ENCODE measurements around the gene NSMCE4A.

DNA sequence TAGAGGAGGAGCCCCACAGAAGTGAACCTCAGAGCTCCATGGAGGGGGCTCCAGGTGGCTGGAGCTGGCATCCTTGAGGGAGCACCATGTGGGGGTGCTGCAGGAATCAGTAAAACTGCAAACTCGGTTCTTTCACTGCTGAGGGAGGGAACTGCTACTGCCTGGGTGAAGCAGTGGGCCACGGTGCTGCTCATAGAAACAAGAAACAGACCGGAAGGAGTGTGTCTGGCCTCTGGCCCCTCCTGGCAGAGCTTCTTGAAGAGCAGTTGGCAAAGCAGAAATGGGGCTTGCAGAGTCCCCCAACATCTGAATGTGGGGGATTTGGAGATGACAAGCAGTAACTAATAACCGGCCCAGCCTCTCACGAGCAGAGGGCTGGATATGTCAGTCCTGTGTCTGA, 37.7 kb upstream of the NSMCE4A start:
- TF ChIP-seq, protein P1, sequence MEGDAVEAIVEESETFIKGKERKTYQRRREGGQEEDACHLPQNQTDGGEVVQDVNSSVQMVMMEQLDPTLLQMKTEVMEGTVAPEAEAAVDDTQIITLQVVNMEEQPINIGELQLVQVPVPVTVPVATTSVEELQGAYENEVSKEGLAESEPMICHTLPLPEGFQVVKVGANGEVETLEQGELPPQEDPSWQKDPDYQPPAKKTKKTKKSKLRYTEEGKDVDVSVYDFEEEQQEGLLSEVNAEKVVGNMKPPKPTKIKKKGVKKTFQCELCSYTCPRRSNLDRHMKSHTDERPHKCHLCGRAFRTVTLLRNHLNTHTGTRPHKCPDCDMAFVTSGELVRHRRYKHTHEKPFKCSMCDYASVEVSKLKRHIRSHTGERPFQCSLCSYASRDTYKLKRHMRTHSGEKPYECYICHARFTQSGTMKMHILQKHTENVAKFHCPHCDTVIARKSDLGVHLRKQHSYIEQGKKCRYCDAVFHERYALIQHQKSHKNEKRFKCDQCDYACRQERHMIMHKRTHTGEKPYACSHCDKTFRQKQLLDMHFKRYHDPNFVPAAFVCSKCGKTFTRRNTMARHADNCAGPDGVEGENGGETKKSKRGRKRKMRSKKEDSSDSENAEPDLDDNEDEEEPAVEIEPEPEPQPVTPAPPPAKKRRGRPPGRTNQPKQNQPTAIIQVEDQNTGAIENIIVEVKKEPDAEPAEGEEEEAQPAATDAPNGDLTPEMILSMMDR (IDR thresholded peaks at IDR 0.05) = no peak
- no peak for TF ChIP-seq POLR2A (IDR thresholded peaks at IDR 0.05)

All from body of pancreas (tissue), 4 donors.